SKM-1 treated with dmso at 0.1 percent for 144 hours (cell line): ENCODE measurements around the gene ZNF71.
"Not testable (repeated sequence)": the region's sequence is repeated elsewhere in the genome, so short reads cannot be mapped to it uniquely, and the experiment has no call there.

Experiments
- DNase-seq: peaks from one replicate; lab custom pipeline; 2025; ENCODE audit not compliant: unreplicated experiment; lab: John Stamatoyannopoulos, UW

The ZNF71 gene

DNA sequence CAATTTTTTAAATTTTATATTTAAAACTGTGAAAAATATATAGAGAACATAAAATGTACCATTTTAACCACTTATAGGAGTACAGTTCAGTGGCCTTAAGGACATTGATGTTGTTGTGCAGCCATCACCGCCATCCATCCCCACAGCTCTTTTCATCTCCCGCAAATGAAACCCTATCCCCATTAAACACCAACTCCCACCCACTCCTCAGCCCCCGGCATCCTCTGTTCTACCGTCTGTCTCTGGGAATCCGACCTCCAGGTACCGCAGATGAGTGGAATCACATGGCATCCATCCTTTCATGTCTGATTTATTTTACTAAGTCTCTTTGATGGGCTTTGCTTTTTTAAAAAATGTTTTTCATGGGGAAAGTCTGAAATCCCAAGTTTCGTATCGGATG, 24.0 kb downstream of the ZNF71 start:
- DNase-seq: no peak

DNA sequence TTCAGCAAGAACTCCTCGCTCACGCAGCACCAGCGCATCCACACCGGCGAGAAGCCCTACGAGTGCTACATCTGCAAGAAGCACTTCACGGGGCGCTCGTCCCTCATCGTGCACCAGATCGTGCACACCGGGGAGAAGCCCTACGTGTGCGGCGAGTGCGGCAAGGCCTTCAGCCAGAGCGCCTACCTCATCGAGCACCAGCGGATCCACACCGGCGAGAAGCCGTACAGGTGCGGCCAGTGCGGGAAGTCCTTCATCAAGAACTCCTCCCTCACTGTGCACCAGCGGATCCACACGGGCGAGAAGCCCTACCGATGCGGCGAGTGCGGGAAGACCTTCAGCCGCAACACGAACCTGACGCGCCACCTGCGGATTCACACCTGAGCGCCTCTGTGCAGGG, 27.3 kb downstream of the ZNF71 start:
- DNase-seq: no peak

DNA sequence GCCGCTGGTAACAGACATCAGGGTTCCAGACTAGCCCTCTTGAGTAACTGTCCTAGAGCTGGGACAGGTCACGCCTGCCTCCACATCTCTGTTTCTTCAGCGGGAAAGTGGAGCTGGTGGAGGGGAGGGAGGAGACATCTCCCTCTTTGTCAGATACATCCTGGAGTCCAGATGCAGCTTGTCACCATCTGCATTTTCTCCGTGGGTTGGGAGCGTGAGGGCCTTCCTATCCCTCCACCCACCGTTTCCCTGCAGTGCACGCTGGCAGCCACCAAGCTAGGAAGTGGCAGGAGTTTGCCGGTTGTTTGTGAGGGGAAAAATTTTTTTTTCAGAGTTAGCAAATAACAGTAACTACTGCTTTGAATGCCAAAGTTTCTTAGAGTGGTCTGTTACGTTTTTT, 27.9 kb downstream of the ZNF71 start:
- DNase-seq: no peak

DNA sequence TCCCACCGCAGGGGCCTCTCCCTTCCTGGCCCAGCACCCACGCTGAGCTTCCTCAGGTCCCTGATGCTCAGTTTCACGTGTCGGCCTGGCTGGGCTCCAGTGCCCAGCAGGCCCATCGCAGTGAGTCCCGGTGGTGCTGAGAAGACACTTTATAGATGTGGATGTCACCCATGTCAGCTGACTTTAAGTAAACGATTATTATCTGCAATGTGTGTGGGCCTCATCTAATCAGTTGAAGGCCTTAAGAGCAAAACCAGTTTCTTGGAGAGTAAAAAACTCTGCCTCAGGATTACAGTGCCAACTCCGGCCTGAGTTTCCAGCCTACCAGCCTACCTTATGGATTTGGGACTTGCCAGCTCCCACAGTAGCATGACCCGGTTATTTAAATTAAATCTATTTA, 30.6 kb downstream of the ZNF71 start:
- DNase-seq: no peak

DNA sequence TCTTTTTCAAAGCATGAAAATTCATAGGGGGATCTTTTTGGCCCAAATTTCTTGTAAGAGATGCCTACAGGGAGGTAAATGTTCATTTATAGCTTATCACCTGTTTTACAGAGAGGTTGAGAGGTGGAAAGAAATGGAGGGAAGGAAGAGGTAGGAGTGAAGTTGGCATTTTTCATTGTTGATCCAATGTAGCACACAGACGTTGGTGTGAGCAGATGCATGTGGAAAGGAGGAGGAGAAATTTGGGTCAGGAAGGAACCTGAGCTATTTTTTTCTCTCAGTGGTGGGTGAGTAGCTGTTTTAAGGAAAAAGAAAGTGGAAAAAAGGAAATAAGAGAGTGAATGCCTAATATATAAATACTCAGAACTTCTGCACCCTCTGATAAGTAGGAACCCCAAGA, 37.9 kb downstream of the ZNF71 start:
- no peak for DNase-seq

DNA sequence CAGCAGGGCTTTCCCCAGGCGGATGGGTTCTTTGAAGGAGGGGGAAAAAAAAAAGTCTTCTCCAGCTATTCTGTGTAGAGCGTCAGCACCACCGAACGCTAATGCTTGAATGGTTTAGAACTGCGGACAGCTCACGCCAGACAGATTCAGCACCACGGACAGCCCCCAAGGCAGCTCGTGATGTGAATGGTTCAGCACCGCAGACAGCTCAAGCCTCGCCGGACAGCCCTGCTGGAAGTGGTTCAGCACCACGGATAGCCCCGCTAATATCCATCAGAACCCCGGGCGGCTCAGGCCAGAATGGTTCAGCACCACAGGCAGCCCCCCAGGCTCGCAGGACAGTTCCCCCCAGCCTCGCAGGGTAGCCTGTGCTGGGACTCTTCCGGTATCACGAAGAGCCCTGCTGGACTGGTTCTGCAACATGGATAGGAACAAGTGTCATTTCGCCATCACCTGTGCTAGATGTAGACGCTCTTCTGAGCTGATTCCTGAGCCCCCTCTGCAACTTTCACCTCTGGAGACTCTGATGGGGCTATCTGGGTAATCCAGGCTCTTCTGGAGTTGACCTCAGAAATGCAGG, 43.0 kb downstream of the ZNF71 start:
- no peak for DNase-seq

DNA sequence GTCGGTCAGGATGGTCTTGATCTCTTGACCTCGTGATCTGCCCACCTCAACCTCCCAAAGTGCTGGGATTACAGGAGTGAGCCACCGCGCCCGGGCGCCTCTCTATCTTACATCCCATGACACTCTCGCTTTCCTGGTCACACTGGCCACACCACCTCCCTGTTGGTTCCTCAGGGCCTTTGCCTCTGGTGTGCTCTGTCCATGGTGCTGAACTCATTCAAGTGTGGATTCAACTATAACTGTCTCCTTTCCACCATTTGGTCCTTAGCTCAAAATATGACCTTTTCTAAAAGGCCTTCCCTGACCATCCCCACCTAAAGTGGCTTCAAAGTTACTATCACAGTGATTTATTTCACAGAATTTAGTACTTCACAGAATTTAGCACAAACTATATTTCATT, 44.1 kb downstream of the ZNF71 start:
- DNase-seq: no peak

DNA sequence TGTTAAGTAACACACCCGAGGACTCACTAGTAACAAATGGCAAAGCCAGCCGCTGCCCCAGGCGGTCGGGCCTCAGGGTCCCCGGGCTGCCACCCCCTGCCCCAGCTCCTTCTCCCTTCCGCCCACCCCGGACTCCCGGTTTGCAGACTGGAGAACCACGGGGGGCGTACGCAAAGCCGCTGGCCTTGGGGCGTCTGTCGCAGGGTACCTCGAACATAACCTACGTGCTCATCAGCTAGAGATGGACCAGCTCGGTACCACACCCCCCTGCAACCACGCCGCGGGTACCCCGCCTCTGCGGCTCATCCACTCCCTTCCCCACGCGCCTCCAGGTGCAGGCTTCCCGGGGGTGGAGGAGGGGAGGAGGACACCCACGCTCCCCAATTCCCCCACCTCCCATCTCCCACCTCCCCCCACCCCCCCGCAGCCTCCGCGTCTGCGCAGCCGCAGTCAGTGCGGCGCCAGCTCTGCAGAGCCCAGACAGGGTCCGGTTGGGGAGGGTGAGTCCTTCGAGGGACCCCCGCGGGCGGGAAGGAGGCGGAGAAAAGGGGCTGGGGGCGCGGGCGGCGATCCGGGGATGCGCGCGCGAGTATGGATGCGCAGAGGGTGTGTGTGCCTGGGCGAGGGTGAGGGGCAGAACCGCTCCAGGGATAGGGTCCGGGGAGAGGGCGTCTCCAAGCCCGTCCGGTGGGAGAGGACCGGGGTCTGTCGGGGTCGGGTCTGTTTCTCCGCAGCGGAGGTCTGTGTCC, 47.8 kb downstream of the ZNF71 start, which contains the start of gene SMIM17:
TSS of gene SMIM17 (plus strand) at position 449 of the 749 bp plus-strand sequence. CDS start 2,509 bp downstream, outside the sequence.
- no peak for DNase-seq

DNA sequence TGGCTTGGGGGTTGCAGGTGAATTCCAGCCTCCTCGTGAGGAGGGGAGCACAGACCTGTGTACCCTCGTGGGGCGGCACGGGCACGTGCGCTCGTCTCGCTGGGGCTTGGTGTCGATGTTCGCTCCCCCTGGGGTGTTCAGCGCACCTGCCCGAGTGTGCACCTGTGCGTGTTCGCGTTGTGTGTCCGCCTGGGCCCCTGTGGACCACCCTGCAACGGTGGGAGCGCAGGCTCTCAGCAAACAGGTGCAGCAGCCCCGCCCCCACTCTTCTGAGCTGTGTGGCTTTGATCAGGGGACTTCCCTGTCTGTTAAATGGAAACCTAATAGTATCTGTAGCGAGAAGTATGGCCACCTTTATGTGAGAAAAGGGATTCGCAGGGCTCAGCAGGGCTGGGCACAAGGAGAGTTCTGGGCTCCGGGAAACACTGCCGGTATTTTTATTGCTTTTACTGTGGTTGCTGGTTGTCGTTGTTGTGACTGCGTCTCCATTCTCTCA, 48.4 kb downstream of the ZNF71 start:
- no peak for DNase-seq

DNA sequence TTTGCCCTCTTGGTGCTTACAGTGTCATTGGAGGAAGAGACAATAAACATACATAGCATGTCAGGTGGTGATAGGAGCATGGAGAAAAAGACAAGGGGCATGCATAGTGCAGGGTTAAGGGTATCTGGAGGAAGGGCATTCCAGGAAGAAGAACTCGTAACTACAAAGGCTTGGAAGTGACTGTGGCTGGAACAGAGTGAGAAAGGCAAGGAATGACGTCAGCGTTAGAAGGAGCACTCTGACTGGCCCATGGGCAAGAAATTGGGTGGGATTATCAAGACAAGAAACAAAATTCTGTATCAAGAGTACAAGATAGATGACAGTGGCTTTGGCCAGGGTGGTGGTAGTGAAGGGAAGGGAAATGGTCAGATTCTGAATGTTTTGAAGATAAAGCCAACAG, 59.0 kb downstream of the ZNF71 start:
- no peak for DNase-seq

DNA sequence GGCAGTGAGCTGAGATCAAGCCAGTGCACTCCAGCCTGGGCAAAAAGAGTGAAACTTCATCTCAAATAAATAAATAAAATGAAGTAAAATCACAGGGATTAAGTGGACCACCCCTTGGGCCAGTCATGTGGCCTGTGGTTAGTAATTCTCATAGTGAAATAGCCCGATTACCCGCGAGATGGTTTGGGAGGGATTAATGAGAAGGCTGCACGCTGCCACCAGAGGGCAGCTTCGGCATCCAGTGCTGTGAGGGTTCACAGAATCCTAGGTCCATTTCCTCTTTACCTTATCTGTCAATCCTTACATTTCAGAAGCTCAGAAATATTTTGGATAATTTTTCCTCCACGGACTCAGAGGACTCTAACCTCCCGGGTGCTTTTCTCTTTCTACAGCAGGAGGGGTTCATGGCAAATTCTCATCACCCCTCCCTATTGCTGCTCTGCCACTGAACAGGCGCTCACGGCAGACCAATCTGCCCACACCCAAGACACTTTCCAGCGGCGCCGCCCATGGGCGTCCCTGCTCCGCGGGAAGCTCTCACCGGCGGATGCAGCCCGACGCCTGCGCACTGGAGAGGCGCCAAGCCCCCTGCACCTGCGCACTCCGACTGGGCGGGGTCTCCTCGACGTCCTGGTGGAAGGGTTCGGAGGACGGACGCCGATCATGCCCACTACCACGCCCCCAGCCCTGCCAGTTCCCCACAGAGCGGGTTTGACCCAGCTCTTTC, 65.4 kb downstream of the ZNF71 start:
- no peak for DNase-seq

DNA sequence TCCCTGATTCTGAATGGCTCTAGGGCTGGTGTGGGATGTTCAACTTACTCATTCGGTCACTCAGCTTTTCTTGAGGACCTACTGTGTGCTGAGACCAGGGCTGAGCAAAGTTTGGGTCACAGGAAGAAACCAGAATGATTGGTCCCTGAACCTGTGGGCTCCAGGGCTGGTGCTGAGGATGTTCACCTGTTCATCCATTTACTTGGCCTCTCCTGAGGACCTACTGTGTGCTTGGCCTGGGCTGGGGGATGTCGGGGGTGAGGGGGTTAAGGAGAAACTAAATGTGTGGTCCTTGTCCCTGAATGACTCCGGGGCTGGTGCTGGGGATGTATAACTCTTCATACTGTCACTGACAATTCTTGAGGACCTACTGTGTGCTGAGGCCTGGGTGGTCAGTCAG, 66.1 kb downstream of the ZNF71 start:
- DNase-seq: no peak

DNA sequence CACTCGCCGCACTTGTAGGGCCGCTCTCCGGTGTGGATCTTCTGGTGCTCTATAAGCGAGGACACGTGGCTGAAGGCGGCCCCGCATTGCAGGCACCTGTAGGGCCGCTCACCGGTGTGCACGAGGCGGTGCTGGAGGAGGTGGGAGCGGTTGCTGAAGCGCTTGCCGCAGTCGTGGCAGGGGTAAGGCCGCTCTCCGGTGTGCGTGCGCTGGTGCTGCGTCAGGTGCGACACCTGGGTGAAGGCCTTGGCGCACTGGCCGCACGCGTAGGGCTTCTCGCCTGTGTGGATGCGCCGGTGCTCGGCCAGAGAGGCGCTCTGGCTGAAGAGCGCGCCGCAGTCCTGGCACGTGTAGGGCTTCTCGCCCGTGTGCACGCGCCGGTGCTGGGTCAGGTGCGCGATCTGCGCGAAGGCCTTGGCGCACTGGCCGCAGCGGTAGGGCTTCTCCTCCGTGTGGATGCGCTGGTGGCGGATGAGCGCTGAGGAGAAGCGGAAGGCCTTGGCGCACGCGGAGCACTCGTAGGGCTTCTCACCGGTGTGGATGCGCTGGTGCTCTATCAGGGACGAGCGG, 68.9 kb downstream of the ZNF71 start:
- DNase-seq: no peak

DNA sequence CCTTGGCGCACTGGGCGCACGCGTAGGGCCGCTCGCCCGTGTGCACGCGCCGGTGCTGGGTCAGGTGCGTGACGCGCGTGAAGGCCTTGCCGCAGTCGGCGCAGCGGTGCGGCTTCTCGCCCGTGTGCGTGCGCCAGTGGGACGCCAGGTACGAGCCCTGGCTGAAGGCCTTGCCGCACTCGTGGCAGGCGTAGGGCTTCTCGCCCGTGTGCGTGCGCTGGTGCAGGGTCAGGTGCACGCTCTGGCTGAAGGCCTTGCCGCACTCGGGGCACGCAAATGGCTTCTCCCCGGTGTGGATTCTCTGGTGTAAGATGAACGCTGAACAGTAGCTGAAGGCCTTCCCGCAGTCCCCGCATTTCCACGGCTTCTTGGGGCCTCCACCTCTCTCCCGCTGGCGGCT, 69.4 kb downstream of the ZNF71 start:
- DNase-seq: no peak

DNA sequence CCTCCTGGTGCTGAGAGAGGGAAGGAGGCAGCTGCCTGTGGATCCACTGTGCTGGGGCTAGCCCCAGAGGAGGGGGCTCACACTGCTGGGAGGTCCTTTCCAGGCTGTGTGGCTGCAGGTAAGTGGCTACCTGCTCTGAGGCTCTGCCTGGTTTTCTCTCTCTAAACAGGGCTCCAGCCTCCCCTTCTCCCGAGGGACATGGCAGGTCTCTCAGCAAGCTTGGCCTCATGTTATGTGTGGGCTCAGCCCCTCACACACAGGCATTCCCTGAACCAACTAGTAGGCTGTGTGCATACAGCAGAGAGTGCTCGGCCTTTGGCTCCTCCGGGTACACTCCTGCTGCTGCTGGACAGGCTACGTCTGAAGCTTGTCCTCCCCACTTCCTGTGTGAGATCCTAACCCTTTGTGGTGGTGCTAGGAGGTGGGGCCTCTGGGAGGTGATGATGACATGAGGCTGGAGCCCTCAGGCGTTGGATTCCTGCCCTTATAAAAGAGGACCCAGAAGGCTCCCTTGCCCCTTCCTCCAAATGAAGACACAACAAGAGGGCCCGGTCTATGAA, 72.3 kb downstream of the ZNF71 start:
- no peak for DNase-seq

DNA sequence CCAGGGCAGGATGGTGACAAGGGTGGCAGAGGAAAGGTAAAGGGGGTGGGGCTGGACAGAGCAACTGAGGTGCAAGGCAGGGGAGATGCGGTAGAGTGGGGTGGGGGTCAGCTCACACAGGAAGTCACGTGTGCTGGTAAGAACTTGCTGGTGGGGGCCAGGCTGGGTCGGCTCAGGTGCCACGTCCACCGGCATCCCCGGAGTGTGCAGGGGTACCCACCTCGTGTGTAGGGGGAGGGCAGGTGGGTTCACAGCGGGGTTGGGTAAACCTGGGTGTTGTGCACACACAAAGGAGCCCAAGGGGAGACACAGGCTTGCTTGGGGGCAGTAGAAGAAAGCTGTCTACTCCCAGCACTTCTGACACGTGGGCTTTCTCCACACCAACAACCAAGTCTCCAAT, 73.6 kb downstream of the ZNF71 start:
- no peak for DNase-seq

DNA sequence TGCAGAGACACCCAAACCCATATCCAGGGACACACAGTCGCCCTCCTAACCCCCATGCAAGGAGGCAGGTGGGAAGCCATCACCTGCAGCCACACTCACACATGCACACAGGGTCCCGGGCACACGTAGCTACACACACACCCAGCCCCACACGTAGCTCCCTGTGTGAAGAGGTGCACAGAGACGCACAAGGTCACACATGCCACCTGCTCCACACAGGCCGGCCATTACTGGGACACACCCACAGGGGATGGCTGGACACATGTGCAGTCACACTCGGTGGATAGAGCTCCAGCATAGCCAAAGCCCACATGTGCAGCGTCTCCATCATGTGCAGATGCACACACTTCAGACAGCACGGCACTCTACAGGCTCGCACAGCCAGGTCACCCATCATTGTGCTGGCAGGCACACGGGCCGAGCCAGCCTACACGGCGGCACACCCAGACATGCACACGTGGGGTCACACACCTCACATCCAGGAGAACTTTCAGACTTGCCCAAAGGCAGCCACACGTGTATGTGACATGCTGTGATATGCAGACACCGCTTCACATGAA, 75.4 kb downstream of the ZNF71 start:
- DNase-seq: no peak

DNA sequence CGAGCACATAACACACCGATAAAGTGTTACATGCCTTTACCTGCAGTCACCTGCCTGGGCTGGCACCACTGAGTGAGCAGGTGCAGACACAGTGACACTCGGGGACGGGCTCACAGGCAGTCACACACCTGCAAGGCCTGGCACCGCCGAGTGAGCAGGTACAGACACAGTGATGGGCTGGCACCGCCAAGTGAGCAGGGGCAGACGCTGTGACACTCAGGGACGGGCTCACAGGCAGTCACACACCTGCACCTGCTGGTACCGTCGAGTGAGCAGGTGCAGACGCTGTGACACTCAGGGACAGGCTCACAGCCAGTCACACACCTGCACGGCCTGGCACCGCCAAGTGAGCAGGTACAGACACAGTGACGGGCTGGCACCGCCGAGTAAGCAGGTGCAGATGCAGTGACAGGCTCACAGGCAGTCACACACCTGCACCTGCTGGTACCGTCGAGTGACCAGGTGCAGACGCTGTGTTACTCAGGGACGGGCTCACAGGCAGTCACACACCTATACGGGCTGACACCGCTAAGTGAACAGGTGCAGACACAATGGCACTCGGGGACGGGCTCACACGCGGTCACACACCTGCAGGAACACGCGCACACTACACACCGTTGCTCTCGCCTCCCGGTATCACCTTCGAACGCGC, 76.0 kb downstream of the ZNF71 start:
- no peak for DNase-seq

DNA sequence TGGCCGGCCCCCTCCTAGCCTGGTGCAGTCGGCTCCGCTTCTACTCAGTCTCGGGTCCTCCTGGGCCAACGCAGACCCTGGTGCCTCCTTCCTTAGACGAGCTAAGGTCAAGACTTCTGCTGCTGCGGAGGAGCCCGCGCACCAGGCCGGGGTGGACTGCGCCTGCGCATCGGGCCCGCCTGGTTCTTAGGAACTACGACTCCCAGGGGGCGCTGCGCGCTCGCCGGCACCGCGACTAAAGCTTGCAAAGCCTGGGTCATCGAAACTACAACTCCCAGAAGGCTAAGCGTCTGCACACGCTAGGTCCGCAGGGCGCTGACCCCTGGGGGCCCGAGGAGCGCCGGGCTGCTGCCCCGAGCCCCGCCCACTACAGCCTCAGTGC, 76.5 kb downstream of the ZNF71 start, which contains the start of gene ZNF835:
TSS of gene ZNF835 (minus strand) at position 145 of the 382 bp plus-strand sequence. CDS start 6,559 bp downstream, outside the sequence.
- DNase-seq: no peak

DNA sequence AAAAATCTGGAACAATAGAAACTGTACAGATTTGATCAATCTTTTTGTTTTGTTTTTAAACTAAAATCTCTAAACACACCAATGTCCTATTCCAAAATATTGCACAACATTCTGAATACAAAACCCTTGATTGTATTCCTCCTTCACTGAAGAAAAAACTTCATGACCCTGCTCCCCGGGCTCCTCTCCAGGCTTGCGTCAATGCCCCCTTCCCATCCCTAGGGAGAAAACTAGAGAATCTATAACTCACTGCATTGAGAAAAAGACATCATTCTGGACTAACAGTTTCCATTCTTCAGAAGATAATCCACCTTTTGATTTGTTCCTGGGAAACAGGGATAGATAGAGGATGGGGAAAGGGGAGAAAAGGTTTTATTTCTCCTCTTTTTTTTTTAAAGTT, 77.5 kb downstream of the ZNF71 start:
- DNase-seq: not testable (repeated sequence)
